ENCODE measurements around the gene C11orf68.

C11orf68 gene

DNA sequence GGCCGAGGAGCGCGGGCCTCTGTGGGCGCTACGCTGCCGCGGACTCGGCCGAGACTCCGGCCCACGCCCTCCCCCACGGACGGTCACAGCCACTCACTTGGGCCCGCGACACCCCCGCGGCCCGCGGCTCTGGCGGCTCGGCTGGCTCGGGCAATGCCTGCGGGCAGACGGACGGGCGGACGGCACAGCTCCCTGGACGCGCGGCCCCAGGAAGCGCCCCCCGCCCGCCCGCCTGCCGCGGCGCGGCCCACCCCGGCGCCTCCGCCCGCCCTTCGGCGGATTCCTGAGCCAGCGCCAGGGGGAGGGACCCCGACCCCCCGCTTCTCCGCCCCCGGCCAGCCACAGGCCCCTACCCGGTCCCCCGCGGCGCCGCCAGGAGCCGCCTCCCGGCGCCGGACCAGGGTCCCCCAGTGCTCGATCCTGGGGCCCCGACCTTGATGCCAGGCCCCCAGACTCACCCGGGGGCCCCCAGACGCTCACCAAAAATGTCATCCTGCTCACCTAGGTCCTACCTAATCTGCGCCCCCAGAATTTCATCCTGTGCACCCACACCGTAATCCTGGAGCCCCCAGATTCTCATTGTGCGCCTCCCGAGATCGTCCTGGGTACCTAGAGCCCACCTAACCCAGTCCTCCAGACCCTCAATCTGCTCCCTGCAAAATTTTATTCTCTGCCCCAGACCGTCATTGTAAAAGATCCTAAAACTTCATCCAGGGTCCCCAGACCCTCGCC, 46.1 kb downstream of the C11orf68 start, which contains the start of gene EFEMP2:
Gene EFEMP2, minus strand, starts transcription at position 215 of the 732 bp plus-strand sequence. CDS start 446 bp downstream, outside the sequence.
- DNase-seq (ENCODE audit: low read depth in 3 of 3) = no peak

DNA sequence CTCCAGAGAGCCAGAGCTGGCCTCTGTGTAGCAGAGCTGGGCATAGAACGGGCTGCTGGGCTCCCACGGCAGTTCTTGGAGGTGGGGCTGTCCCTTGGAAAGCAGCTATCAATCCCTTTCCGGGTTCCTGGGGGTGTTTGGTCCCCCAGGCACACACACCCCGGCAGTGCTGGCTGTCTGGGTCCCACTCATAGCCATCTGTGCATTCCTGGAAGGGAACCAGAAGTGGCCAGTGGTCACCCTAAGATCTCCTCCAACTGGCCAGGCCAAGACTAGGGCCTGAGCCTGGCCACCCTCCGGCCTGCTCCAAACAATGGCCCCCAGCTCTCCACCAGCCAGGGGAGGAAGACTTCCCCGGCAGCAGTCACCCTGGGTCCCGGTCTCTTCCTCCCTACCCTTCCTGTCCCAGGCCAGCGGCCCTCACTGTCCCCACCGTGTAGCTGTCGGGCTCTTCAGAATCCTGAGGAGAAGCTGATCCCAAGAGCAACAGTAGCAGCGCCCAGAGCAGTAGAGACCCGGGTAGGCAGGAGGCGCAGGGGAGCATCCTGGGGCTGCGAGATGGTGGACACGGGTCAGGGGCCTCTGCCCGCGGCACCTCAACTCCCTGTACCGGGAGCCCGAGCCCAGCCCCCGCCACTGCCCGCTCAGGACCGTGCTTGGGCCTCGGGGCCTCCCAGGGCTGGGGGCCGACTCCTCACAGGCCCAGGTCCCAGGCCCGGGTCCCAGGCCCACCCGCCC, 46.9 kb downstream of the C11orf68 start:
- no peak for DNase-seq (ENCODE audit: low read depth in 3 of 3)

DNA sequence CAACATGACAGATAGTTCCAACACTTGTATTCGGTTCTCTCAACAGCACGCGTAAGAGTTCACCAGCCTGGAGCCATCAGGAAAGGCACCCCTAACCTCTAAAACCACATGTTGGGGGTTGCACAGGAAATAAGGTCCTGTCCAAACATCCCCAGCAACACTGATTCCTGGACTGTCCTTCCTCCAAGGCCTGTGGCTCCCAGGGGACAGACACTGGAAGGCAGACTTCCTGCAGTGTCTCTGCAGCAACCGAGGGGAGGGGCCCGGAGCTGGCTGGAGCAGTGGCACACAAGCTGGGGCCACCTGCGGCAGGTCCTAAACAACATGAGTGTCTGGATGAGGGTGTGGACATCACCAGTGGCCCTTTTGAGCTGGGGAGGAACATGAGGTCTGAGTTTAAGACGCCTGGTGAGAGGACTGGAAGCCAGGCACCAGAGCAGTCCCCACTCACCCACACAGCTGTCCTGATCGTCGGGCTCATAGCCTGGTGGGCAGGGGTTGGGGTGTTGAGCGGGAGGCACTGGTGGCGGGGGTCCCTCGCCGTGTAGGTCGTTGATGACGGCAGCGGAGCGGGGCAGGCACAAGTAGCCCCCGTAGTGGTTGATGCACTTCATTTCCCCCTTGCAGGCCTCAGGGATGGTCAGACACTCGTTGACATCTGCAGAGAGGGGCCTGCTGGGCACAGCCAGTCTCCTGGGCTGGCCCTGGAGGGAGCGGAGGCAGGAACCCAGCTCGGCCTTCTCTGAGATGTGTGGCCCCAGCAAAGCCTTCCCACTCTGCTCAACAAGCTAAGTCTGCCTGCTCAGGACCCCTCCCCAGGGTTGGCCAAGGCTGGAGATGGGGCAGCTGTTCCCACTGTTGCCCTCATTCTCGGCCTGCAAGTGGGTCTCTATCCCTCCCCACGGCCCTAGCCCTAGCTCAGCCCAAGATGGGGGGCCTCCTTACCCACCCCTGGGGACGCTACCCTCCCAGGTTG, 47.9 kb downstream of the C11orf68 start:
- DNase-seq (ENCODE audit: low read depth in 3 of 3) = no peak

DNA sequence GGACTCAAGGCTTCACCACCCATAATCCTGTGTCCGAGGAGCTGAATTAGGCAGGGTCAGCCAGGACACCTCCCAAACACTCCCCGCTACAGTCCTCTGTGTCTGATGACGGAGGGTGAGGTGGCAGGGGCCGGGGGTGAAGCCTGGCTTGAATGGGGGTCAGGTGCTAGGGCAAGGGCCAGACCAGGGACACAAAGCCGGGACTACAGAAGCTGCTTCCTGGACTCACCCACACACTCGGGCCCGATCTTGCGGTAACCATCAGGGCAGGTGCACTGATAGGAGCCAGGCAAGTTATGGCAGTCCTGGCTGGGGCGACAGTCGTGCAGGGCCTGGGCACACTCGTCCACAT, 48.6 kb downstream of the C11orf68 start:
- no peak for DNase-seq (ENCODE audit: low read depth in 3 of 3)

DNA sequence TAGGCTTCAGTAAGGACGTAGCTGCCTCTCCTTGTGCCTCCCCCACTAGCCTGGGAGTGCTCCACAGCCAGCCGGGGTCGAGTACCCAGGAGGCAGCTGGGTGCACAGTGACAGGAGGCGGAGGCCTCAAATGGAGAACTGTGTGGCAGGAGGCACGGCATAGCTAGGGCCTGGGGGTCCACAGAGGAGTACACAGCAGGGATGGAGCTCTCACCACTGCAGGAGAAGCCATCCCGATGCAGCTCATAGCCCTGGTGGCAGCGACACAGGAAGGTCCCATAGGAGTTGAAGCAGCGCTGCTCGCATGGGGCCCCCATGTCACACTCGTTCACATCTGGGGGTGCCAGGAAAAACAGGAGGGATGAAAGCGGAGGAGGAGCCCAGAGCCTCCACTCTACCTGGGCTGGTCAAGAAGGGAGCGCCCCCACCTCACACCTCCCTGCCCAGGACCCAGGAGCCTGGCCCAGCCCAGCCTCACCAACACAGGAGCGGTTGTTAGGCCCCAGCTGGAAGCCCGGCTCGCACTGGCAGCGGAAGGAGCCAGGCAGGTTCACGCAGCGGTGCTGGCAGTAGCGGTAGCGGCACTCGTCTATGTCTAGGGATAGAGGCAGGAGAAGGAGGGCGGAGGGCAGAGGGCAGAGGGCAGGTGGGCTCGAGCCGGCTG, 49.1 kb downstream of the C11orf68 start:
- no peak for DNase-seq (ENCODE audit: low read depth in 3 of 3)

DNA sequence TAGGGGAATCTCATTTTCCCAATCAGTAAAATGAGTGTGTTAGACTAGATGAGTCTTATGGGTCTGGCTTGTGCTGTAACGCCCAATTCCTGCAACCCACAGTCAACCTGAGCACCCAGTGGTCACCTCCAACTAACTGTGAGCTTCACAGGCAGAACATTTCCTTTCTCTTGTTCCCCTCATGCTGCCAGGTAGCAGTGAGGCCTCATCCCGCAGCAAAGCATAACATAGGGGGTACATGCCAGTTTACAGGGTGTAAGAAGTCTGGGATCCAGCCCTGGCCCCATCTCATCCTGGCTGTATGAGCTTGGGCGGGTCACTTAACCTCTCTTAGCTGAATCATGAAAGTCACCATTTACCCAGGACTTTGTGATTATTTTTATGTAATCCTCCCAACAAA, 50.0 kb downstream of the C11orf68 start:
- no peak for DNase-seq (ENCODE audit: low read depth in 3 of 3)

DNA sequence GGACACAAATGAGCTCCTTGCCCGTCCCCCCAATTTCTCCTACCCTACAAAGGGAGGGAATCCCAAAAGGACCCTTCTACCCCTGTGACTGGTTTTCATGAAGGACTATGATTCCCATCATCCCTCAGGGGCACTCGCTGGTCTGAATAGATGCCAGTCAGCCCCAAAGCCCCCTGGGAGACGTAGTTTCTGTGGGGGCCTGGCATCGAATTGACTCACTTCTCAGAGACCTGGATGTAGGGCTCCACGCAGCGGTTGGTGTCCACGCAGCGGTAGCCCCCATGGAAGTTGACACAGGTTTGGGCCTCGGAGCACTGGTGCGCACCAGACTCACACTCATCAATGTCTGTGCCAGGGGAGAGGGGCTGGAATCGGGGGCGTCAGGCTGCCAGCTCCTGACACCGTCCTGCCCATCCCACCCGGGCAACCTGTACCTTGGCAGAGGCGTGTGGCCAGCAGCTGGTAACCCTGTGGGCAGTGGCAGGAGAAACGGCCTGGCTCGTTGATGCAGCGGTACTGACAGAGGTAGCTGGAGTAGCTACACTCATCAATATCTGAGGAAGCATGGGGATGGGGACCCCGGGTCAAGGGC, 50.7 kb downstream of the C11orf68 start:
- no peak for DNase-seq (ENCODE audit: low read depth in 3 of 3)

DNA sequence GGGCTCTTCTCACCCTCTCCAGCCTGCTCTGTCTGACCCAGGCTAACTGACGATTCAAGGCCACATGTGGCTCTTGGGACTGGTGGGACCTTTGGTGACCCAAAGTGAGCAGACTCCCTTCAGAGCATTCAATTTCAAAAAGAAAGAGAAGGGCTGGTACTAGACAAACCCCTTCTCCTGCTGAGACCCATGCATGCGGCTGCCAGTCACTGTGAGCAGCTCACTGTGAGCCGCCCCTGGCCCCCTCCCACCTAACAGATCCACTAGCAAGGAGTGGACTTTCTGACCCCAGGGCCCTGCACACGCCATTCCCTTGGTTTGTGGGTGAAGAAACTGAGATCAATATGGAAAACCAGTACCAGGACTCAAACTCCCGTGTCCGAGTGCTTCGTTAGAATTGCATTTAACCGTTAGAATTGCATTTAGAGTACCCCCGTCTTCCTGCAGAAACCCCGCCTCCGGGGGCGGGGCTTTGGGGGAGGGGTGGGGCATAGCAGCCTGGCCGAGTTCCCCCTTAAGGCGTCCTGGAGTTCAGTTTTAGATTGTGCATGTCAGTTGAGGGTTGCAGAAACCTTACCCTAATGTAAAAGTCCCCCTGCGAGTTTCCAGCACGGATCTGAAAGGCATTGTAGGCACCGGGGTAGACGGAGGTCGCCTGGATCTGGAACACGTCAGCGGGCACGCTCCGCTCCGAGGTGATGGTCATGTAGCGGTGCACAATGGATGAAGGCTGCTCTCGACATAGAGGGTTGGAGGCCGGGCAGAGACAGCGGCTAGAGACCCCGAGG, 51.4 kb downstream of the C11orf68 start:
- DNase-seq (ENCODE audit: low read depth in 3 of 3) = no peak

Measured in stimulated activated CD4-positive, alpha-beta T cell treated with anti-CD3 and anti-CD28 coated beads, TNF-alpha, amount 100 ng/mL, for 24 hours (primary cell).